Liver (tissue), 9 donors: ENCODE measurements around the gene MYOM1. TPM values are rescaled to one million over a fixed set of nuclear protein-coding genes. Genes with fewer than 3 reads are reported as not detected.
"Not testable (repeated sequence)": the region's sequence is repeated elsewhere in the genome, so short reads cannot be mapped to it uniquely, and the experiment has no call there.

Source experiments
- DNase-seq: peaks from one replicate; pipeline ENCODE4 v3.0.0-alpha.2; 2017; ENCODE audit warnings: low spot score
- H3K27ac ChIP-seq, 2 donors: one replicate each; pipeline ENCODE4 v1.7.0; 2013; ENCODE audit warnings: inconsistent platforms in 2 of 2, low read length in 2 of 2, control low read depth in 1 of 2, low read depth in 1 of 2, mild to moderate bottlenecking in 1 of 2
- H3K27me3 ChIP-seq, 4 donors: one replicate each; pipeline versions ENCODE4 v1.6.1 to v1.7.0; 2013; ENCODE audit warnings: low read length in 3 of 4, inconsistent platforms in 1 of 4, mild to moderate bottlenecking in 1 of 4, moderate library complexity in 1 of 4; ENCODE audit not compliant: control insufficient read depth in 4 of 4, insufficient read depth in 4 of 4
- H3K36me3 ChIP-seq, 4 donors: one replicate each; pipeline versions ENCODE4 v1.6.1 to v1.7.0; 2013; ENCODE audit warnings: low read length in 3 of 4, mild to moderate bottlenecking in 3 of 4, low read depth in 1 of 4, moderate library complexity in 1 of 4; ENCODE audit not compliant: control insufficient read depth in 4 of 4, insufficient read depth in 3 of 4
- H3K4me1 ChIP-seq, 4 donors: one replicate each; pipeline versions ENCODE4 v1.6.1 to v1.7.0; 2013; ENCODE audit warnings: low read length in 3 of 4, mild to moderate bottlenecking in 3 of 4, moderate library complexity in 1 of 4; ENCODE audit not compliant: control insufficient read depth in 4 of 4, insufficient read depth in 4 of 4
- H3K4me3 ChIP-seq, 3 donors: one replicate each; pipeline versions ENCODE4 v1.6.1 to v1.7.0; 2013; ENCODE audit warnings: low read length in 3 of 3, control low read depth in 1 of 3, low read depth in 1 of 3, mild to moderate bottlenecking in 1 of 3
- H3K9ac ChIP-seq, 2 donors: one replicate each; pipeline ENCODE4 v1.7.0; 2013; ENCODE audit warnings: low read length in 2 of 2, mild to moderate bottlenecking in 2 of 2, moderate library complexity in 2 of 2, control low read depth in 1 of 2, low read depth in 1 of 2
- H3K9me3 ChIP-seq, 4 donors: one replicate each; pipeline versions ENCODE4 v1.6.1 to v1.7.0; 2013; ENCODE audit warnings: low read length in 3 of 4; ENCODE audit not compliant: control insufficient read depth in 4 of 4
- EGR1 ChIP-seq, 2 donors: IDR thresholded peaks; 2 replicates each; pipeline ENCODE4 v1.6.1; 2016 to 2018; ENCODE audit warnings: antibody characterized with exemption in 2 of 2, low read depth in 2 of 2
- FOXA1 ChIP-seq: IDR thresholded peaks from 2 replicates; pipeline ENCODE4 v1.6.1; 2016; ENCODE audit warnings: antibody characterized with exemption
- FOXA2 ChIP-seq: IDR thresholded peaks from 2 replicates; pipeline ENCODE4 v1.6.1; 2016; ENCODE audit warnings: antibody characterized with exemption
- GABPA ChIP-seq, 2 donors: IDR thresholded peaks in 1 of 2; conservative IDR thresholded peaks in 1 of 2; 2 replicates each; pipeline ENCODE4 v1.6.1; 2016; ENCODE audit warnings: antibody characterized with exemption in 2 of 2, mild to moderate bottlenecking in 1 of 2, moderate library complexity in 1 of 2
- HNF4A ChIP-seq, 2 donors: conservative IDR thresholded peaks; 2 replicates each; pipeline ENCODE4 v1.6.1; 2016; ENCODE audit warnings: antibody characterized with exemption in 2 of 2, mild to moderate bottlenecking in 2 of 2
- HNF4G ChIP-seq: IDR thresholded peaks from 2 replicates; pipeline ENCODE4 v1.6.1; 2016; ENCODE audit warnings: antibody characterized with exemption
- JUND ChIP-seq, 2 donors: IDR thresholded peaks; 2 replicates each; pipeline ENCODE4 v1.6.1; 2016; ENCODE audit warnings: antibody characterized with exemption in 2 of 2
- NR2F2 ChIP-seq: IDR thresholded peaks from 2 replicates; pipeline ENCODE4 v1.6.1; 2016; ENCODE audit warnings: antibody characterized with exemption
- RAD21 ChIP-seq, 2 donors: IDR thresholded peaks; 2 replicates each; pipeline ENCODE4 v1.6.1; 2016; ENCODE audit warnings: antibody characterized with exemption in 2 of 2, mild to moderate bottlenecking in 2 of 2
- RXRA ChIP-seq, 2 donors: IDR thresholded peaks; 2 replicates each; pipeline ENCODE4 v1.6.1; 2017 to 2018; ENCODE audit warnings: antibody characterized with exemption in 2 of 2, mild to moderate bottlenecking in 1 of 2
- SP1 ChIP-seq: IDR thresholded peaks from 2 replicates; pipeline ENCODE4 v1.6.1; 2018; ENCODE audit warnings: antibody characterized with exemption, mild to moderate bottlenecking
- TAF1 ChIP-seq: conservative IDR thresholded peaks from 2 replicates; pipeline ENCODE4 v1.6.1; 2016; ENCODE audit warnings: antibody characterized with exemption, mild to moderate bottlenecking
- YY1 ChIP-seq: IDR thresholded peaks from 2 replicates; pipeline ENCODE4 v1.6.1; 2016; ENCODE audit warnings: antibody characterized with exemption, mild to moderate bottlenecking
- ZBTB33 ChIP-seq: IDR thresholded peaks from 2 replicates; pipeline ENCODE4 v1.6.1; 2016; ENCODE audit warnings: antibody characterized with exemption
- WGBS: extraction: QIAGEN DNeasy Blood & Tissue Kit; methylation state at CpG from one replicate; pipeline ENCODE4 v1.1.7; 2013; 5-methylcytosine and 5-hydroxymethylcytosine counted together
- polyA plus RNA-seq, 2 donors: library from polyadenylated mRNA; stranded (reverse) in 1 of 2; unstranded in 1 of 2; fragments of 200-250 nt in 1 of 2; fragments of >200 nt in 1 of 2; fragmentation: Nextera tagmentation in 1 of 2; extraction: Ambion mirVana in 1 of 2; gene quantifications; one replicate each; pipeline versions ENCODE4 v1.2.1 to v1.2.3, GENCODE V29; 2013 to 2015
- total RNA-seq, 2 donors: library from RNA; depleted of rRNA; stranded (reverse); fragments of >200 nt; gene quantifications; one replicate each; pipeline ENCODE4 v1.2.3, GENCODE V29; 2014
- TF ChIP-seq, protein P1 (sequence below): fragments of 150-350 bp; IDR thresholded peaks from 2 replicates; pipeline ENCODE4 v1.5.1; 2017; ENCODE audit warnings: improper control_type of control experiment, low read depth, low read length; ENCODE audit not compliant: missing input control
- TF ChIP-seq, protein P2 (sequence below): IDR thresholded peaks from 2 replicates; pipeline ENCODE4 v1.6.1; 2016; ENCODE audit warnings: antibody characterized with exemption
- donor health status: healthy.
- donor health status: healthy.
- donor health status: healthy.
- donor health status: healthy.
- donor health status: healthy.

MYOM1 gene
- total and polyA plus RNA-seq, 4 donors = 10.1 to 48.4 (median 21.3) TPM

GRCh38 chr18:3035635-3036034 lies 184.1 kb downstream of the MYOM1 start:
- no peak for TF ChIP-seq HNF4A (conservative IDR thresholded peaks at IDR 0.05)
- Histone ChIP-seq H3K36me3 (no peaks in the 10 kb centered on the region), H3K9ac (no peak overlapping the region), H3K4me1 (peaks cover 0 to 3% (median 2%) of the 10 kb centered on the region in 4 donors), H3K27ac (no peak overlapping the region), H3K9me3 (no peaks in the 10 kb centered on the region), H3K4me3 (no peak overlapping the region), H3K27me3 (no peaks in the 10 kb centered on the region)
- WGBS = 97% methylated on average over 5 of the region's 5 CpGs
- DNase-seq = no peak

GRCh38 chr18:3032721-3033120 lies 187.0 kb downstream of the MYOM1 start:
- Histone ChIP-seq H3K9me3 (no peaks in the 10 kb centered on the region), H3K4me3 (no peak overlapping the region), H3K27me3 (no peaks in the 10 kb centered on the region), H3K4me1 (peaks cover 0 to 2% (median 1%) of the 10 kb centered on the region in 4 donors), H3K36me3 (no peaks in the 10 kb centered on the region), H3K27ac (no peak overlapping the region), H3K9ac (no peak overlapping the region)
- TF ChIP-seq TAF1 (no peak), SP1 (no peak), RAD21 (IDR thresholded peaks at IDR 0.05) (no peak), JUND (IDR thresholded peaks at IDR 0.05) (no peak)
- TF ChIP-seq, protein P1, sequence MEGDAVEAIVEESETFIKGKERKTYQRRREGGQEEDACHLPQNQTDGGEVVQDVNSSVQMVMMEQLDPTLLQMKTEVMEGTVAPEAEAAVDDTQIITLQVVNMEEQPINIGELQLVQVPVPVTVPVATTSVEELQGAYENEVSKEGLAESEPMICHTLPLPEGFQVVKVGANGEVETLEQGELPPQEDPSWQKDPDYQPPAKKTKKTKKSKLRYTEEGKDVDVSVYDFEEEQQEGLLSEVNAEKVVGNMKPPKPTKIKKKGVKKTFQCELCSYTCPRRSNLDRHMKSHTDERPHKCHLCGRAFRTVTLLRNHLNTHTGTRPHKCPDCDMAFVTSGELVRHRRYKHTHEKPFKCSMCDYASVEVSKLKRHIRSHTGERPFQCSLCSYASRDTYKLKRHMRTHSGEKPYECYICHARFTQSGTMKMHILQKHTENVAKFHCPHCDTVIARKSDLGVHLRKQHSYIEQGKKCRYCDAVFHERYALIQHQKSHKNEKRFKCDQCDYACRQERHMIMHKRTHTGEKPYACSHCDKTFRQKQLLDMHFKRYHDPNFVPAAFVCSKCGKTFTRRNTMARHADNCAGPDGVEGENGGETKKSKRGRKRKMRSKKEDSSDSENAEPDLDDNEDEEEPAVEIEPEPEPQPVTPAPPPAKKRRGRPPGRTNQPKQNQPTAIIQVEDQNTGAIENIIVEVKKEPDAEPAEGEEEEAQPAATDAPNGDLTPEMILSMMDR = no peak
- WGBS = 91% methylated on average over 3 of the region's 3 CpGs
- DNase-seq = no peak

GRCh38 chr18:3029215-3029952 lies 190.4 kb downstream of the MYOM1 start:
- Histone ChIP-seq H3K27me3 (no peaks in the 10 kb centered on the region), H3K36me3 (no peaks in the 10 kb centered on the region), H3K27ac (peak overlapping the region in 1 of 2 donors; percentile 3), H3K4me1 (no peaks in the 10 kb centered on the region), H3K9me3 (no peaks in the 10 kb centered on the region), H3K9ac (no peak overlapping the region), H3K4me3 (no peak overlapping the region)
- TF ChIP-seq JUND (IDR thresholded peaks at IDR 0.05) (no peak), SP1 (no peak), GABPA (IDR thresholded peaks at IDR 0.05 in 1 of 2, conservative IDR thresholded peaks at IDR 0.05 in 1 of 2) (no peak), EGR1 (IDR thresholded peaks at IDR 0.05; ENCODE audit: low read depth in 2 of 2) (no peak), TAF1 (no peak), YY1 (no peak), ZBTB33 (no peak), FOXA2 (no peak), RXRA (IDR thresholded peaks at IDR 0.05) (no peak), HNF4G (no peak), FOXA1 (no peak), HNF4A (conservative IDR thresholded peaks at IDR 0.05) (no peak), NR2F2 (no peak)
- TF ChIP-seq, protein P2, sequence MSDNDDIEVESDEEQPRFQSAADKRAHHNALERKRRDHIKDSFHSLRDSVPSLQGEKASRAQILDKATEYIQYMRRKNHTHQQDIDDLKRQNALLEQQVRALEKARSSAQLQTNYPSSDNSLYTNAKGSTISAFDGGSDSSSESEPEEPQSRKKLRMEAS = no peak
- TF ChIP-seq, protein P1 = no peak
- 57% methylated on average over 12 of the region's 12 CpGs for WGBS
- no peak for DNase-seq

GRCh38 chr18:3028115-3028514 lies 191.7 kb downstream of the MYOM1 start:
- not testable (repeated sequence) for H3K9ac ChIP-seq, H3K4me3 ChIP-seq, DNase-seq, H3K9me3 ChIP-seq, H3K4me1 ChIP-seq, H3K27ac ChIP-seq, H3K27me3 ChIP-seq, H3K36me3 ChIP-seq
- 83% methylated on average over 3 of the region's 3 CpGs for WGBS
